Thyroid gland (tissue), 4 donors: ENCODE measurements around the gene CPE.

Source experiments
- CTCF ChIP-seq, 6 experiments: fragments of 200-600 bp in 3 of 6; fragments of 450-650 bp in 3 of 6; sonication (generic) in 3 of 6; IDR thresholded peaks; one replicate each; pipeline ENCODE4 v1.5.1; 2016 to 2019; ENCODE audit warnings: antibody characterized with exemption in 6 of 6, mild to moderate bottlenecking in 2 of 6, inconsistent platforms in 1 of 6, moderate library complexity in 1 of 6
- POLR2A ChIP-seq, 2 donors: fragments of 450-650 bp; IDR thresholded peaks; one replicate each; pipeline ENCODE4 v1.6.1; 2017; ENCODE audit warnings: antibody characterized with exemption in 2 of 2, mild to moderate bottlenecking in 2 of 2, moderate library complexity in 1 of 2

- TF ChIP-seq CTCF (IDR thresholded peaks at IDR 0.05), result no peak
- no peak for TF ChIP-seq POLR2A (IDR thresholded peaks at IDR 0.05)
Measured at GRCh38 chr4:165516281-165516833, 137.5 kb downstream of the CPE start.
